Measurements from ENCODE around the gene LHPP.

Gene LHPP

GRCh38 chr10:124494046-124494807, 32.6 kb downstream of the LHPP start:
- Histone ChIP-seq H3K4me1 (ENCODE audit: insufficient read depth, low read length, severe bottlenecking) (no peaks in the 10 kb centered on the region), H3K4me3 (ENCODE audit: low read depth, low read length, poor library complexity, severe bottlenecking) (no peak overlapping the region), H3K36me3 (ENCODE audit: insufficient read depth, low read length) (peaks cover 6% of the 10 kb centered on the region; the same call in 1 of the 2 replicates), H3K9me2 (ENCODE audit: low read depth, low read length) (no peaks in the 10 kb centered on the region), H4K20me1 (ENCODE audit: insufficient read depth, low read length) (no peaks in the 10 kb centered on the region), H3K9ac (ENCODE audit: low read length) (no peak overlapping the region), H3K79me2 (ENCODE audit: insufficient read depth, low read length) (no peaks in the 10 kb centered on the region), H3K27ac (ENCODE audit: low read depth, low read length, poor library complexity, severe bottlenecking) (no peak overlapping the region), H2AFZ (ENCODE audit: low read length) (no peak overlapping the region), H3K9me3 (ENCODE audit: low read length) (no peaks in the 10 kb centered on the region), H3F3A (ENCODE audit: insufficient read depth, low read length) (no peaks in the 10 kb centered on the region), H3K4me2 (ENCODE audit: low read length) (no peak overlapping the region), H3K27me3 (ENCODE audit: insufficient read depth, low read length) (no peaks in the 10 kb centered on the region)
- TF ChIP-seq CTCF (IDR thresholded peaks at IDR 0.05; ENCODE audit: low read length) (no peak), EZH2 (IDR thresholded peaks at IDR 0.05; ENCODE audit: borderline replicate concordance, low read length) (no peak)

GRCh38 chr10:124495162-124495561, 33.5 kb downstream of the LHPP start:
- Histone ChIP-seq H2AFZ (ENCODE audit: low read length) (no peak overlapping the region), H3K4me1 (ENCODE audit: insufficient read depth, low read length, severe bottlenecking) (no peaks in the 10 kb centered on the region), H3K79me2 (ENCODE audit: insufficient read depth, low read length) (no peaks in the 10 kb centered on the region), H3K9me3 (ENCODE audit: low read length) (no peaks in the 10 kb centered on the region), H3K9me2 (ENCODE audit: low read depth, low read length) (no peaks in the 10 kb centered on the region), H3K4me3 (ENCODE audit: low read depth, low read length, poor library complexity, severe bottlenecking) (no peak overlapping the region), H4K20me1 (ENCODE audit: insufficient read depth, low read length) (no peaks in the 10 kb centered on the region), H3K9ac (ENCODE audit: low read length) (no peak overlapping the region), H3K27ac (ENCODE audit: low read depth, low read length, poor library complexity, severe bottlenecking) (no peak overlapping the region), H3K27me3 (ENCODE audit: insufficient read depth, low read length) (no peaks in the 10 kb centered on the region), H3F3A (ENCODE audit: insufficient read depth, low read length) (no peaks in the 10 kb centered on the region), H3K36me3 (ENCODE audit: insufficient read depth, low read length) (peaks cover 12% of the 10 kb centered on the region; the same call in 1 of the 2 replicates), H3K4me2 (ENCODE audit: low read length) (no peak overlapping the region)
- TF ChIP-seq CTCF (IDR thresholded peaks at IDR 0.05; ENCODE audit: low read length), result no peak
- no peak for TF ChIP-seq EZH2 (IDR thresholded peaks at IDR 0.05; ENCODE audit: borderline replicate concordance, low read length)

GRCh38 chr10:124495725-124496124, 34.1 kb downstream of the LHPP start:
- peaks cover 18% of the 10 kb centered on the region for H3K36me3 ChIP-seq (ENCODE audit: insufficient read depth, low read length)
- no peaks in the 10 kb centered on the region for H3K27me3 ChIP-seq (ENCODE audit: insufficient read depth, low read length)
- H4K20me1 ChIP-seq (ENCODE audit: insufficient read depth, low read length), result no peaks in the 10 kb centered on the region
- no peak overlapping the region for H3K27ac ChIP-seq (ENCODE audit: low read depth, low read length, poor library complexity, severe bottlenecking)
- no peak for TF ChIP-seq CTCF (IDR thresholded peaks at IDR 0.05; ENCODE audit: low read length)
- no peaks in the 10 kb centered on the region for H3K79me2 ChIP-seq (ENCODE audit: insufficient read depth, low read length)
- H3F3A ChIP-seq (ENCODE audit: insufficient read depth, low read length), result no peaks in the 10 kb centered on the region
- H3K9me2 ChIP-seq (ENCODE audit: low read depth, low read length), result no peaks in the 10 kb centered on the region
- no peaks in the 10 kb centered on the region for H3K4me1 ChIP-seq (ENCODE audit: insufficient read depth, low read length, severe bottlenecking)
- no peak overlapping the region for H3K4me3 ChIP-seq (ENCODE audit: low read depth, low read length, poor library complexity, severe bottlenecking)
- no peak overlapping the region for H2AFZ ChIP-seq (ENCODE audit: low read length)
- peaks cover 2% of the 10 kb centered on the region for H3K9me3 ChIP-seq (ENCODE audit: low read length)
- H3K9ac ChIP-seq (ENCODE audit: low read length), result no peak overlapping the region
- H3K4me2 ChIP-seq (ENCODE audit: low read length), result no peak overlapping the region
